ENCODE data around the gene IFT57.

DNA sequence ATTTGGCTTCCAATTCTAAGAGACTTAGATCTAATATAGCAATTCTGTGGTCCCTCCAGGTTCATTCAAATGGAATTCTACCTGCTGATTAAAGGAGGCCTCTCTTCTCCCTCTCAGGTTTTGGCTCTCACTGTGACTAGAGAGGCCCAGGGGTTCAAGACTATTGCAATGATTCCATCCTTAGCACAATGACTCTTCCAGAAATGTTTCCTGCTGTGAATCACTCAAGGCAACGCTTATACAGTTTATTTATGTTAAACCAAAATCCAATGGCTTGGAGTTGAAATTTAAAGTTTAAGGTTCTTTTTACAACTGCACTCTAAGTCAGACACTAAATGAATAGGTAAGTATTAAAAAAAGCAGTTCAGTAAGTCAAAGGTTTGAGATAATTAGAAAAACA is 39.9 kb downstream of the IFT57 start:
- no peak for TF ChIP-seq GATA2 (IDR thresholded peaks at IDR 0.05; ENCODE audit: low read depth, low read length)
- no peak for TF ChIP-seq GATA3 (IDR thresholded peaks at IDR 0.05; ENCODE audit: low read depth, low read length)
